ENCODE measurements around the gene NIPAL3.
"Not testable (repeated sequence)": the region's sequence is repeated elsewhere in the genome, so short reads cannot be mapped to it uniquely, and the experiment has no call there.

The NIPAL3 gene

DNA sequence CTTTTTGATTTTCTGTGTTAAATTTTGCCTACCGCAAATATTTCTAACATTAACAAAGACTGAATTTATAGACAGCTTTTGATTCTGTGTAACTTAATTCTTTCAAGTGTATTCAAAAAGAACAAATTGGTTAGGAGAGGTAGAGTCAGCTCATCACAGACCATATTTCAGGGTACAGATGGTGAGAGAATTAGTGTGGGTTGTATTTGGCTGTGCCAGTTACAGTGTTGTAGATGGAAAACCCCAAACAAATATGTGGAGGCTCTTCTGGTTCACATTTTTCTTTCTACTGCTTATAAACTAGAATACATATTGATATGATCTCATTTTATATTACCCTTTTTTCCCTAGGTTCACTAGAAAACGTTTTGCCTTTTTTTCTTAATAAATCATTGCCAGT, 98.1 kb downstream of the NIPAL3 start:
- Histone ChIP-seq H3K4me1 (ENCODE audit: control insufficient read depth in 1 of 2, insufficient read depth in 2 of 2, low read length in 2 of 2) (no peaks in the 10 kb centered on the region), H3K27ac (ENCODE audit: low read length) (no peak overlapping the region), H3K27me3 (ENCODE audit: low read depth, low read length) (no peaks in the 10 kb centered on the region), H3K9me3 (ENCODE audit: control insufficient read depth in 1 of 2, low read length in 2 of 2) (peaks cover 0 to 3% of the 10 kb centered on the region in 2 donors), H3K36me3 (ENCODE audit: control insufficient read depth in 1 of 2, insufficient read depth in 2 of 2, low read length in 2 of 2) (no peaks in the 10 kb centered on the region), H3K4me3 (ENCODE audit: low read depth in 1 of 2, low read length in 2 of 2) (no peak overlapping the region)

DNA sequence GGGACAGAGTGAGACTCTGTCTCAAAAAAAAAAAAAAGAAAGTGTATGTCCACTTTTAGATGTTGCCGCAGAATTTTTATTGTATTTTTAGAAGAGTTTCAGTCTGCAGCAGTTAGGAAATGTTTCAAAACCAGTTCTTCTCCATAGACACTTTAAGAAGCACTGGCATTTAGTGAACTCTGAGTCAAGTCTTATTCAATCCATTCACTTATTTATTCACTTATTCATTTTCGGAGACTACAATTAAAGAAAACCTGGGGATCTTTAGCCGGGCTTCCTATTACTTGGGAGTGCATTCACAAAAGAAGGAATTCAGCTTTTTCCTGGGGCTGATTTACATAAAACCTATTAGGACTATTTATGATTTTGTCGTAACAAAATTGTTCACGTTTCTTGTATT, 99.3 kb downstream of the NIPAL3 start:
- H3K4me1 ChIP-seq (ENCODE audit: control insufficient read depth in 1 of 2, insufficient read depth in 2 of 2, low read length in 2 of 2): no peaks in the 10 kb centered on the region
- no peak overlapping the region for H3K27ac ChIP-seq (ENCODE audit: low read length)
- H3K4me3 ChIP-seq (ENCODE audit: low read depth in 1 of 2, low read length in 2 of 2): no peak overlapping the region
- no peaks in the 10 kb centered on the region for H3K36me3 ChIP-seq (ENCODE audit: control insufficient read depth in 1 of 2, insufficient read depth in 2 of 2, low read length in 2 of 2)
- H3K27me3 ChIP-seq (ENCODE audit: low read depth, low read length): no peaks in the 10 kb centered on the region
- H3K9me3 ChIP-seq (ENCODE audit: control insufficient read depth in 1 of 2, low read length in 2 of 2): peaks cover 0 to 2% of the 10 kb centered on the region in 2 donors

- not testable (repeated sequence) for H3K27ac ChIP-seq (ENCODE audit: low read length); H3K36me3 ChIP-seq (ENCODE audit: control insufficient read depth in 1 of 2, insufficient read depth in 2 of 2, low read length in 2 of 2); H3K4me1 ChIP-seq (ENCODE audit: control insufficient read depth in 1 of 2, insufficient read depth in 2 of 2, low read length in 2 of 2); H3K4me3 ChIP-seq (ENCODE audit: low read depth in 1 of 2, low read length in 2 of 2); H3K27me3 ChIP-seq (ENCODE audit: low read depth, low read length); H3K9me3 ChIP-seq (ENCODE audit: control insufficient read depth in 1 of 2, low read length in 2 of 2)
Observed at GRCh38 chr1:24515671-24516209, 100.1 kb downstream of the NIPAL3 start.

DNA sequence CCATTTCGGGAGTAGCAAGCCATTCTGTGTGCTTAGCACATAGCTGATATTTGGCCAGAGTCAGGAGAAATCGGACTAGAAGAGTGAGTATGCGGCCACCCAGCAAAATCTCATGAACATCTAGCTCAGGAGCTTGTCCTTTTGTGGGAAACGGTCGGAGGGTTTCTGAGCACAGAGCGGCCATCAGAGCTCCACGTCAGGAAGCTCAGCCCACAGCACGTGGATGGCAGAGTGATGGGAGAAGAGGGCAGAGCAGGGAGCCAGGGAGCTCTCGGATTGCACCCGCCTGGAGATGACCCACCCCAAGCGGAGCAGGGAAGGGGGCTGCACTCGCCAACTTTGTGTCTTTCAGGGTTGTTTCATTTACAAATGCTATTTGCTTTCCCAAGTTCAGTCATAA, 100.9 kb downstream of the NIPAL3 start:
- Histone ChIP-seq H3K27ac (ENCODE audit: low read length) (no peak overlapping the region), H3K27me3 (ENCODE audit: low read depth, low read length) (no peaks in the 10 kb centered on the region), H3K4me3 (ENCODE audit: low read depth in 1 of 2, low read length in 2 of 2) (no peak overlapping the region), H3K4me1 (ENCODE audit: control insufficient read depth in 1 of 2, insufficient read depth in 2 of 2, low read length in 2 of 2) (no peaks in the 10 kb centered on the region), H3K9me3 (ENCODE audit: control insufficient read depth in 1 of 2, low read length in 2 of 2) (no peaks in the 10 kb centered on the region), H3K36me3 (ENCODE audit: control insufficient read depth in 1 of 2, insufficient read depth in 2 of 2, low read length in 2 of 2) (no peaks in the 10 kb centered on the region)

DNA sequence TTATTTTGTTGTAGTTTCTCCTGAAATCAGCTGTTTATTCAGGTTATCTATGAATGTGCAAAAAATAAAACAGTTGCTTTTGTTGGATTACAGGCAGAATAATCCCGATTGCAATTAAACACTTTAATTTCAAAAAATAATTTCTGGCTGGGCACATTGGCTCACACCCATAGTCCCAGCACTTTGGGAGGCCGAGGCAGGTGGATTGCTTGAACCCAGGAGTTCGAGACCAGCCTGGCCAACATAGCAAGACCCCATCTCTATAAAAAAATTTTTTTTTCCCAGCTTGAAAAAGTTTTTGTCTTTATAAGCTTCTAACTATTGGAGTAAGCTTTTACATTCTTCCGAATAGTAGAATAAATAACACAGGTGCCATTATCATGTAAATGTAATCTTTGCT, 102.3 kb downstream of the NIPAL3 start:
- Histone ChIP-seq H3K9me3 (ENCODE audit: control insufficient read depth in 1 of 2, low read length in 2 of 2) (no peaks in the 10 kb centered on the region), H3K4me1 (ENCODE audit: control insufficient read depth in 1 of 2, insufficient read depth in 2 of 2, low read length in 2 of 2) (no peaks in the 10 kb centered on the region), H3K36me3 (ENCODE audit: control insufficient read depth in 1 of 2, insufficient read depth in 2 of 2, low read length in 2 of 2) (no peaks in the 10 kb centered on the region), H3K27me3 (ENCODE audit: low read depth, low read length) (no peaks in the 10 kb centered on the region), H3K27ac (ENCODE audit: low read length) (no peak overlapping the region), H3K4me3 (ENCODE audit: low read depth in 1 of 2, low read length in 2 of 2) (no peak overlapping the region)

DNA sequence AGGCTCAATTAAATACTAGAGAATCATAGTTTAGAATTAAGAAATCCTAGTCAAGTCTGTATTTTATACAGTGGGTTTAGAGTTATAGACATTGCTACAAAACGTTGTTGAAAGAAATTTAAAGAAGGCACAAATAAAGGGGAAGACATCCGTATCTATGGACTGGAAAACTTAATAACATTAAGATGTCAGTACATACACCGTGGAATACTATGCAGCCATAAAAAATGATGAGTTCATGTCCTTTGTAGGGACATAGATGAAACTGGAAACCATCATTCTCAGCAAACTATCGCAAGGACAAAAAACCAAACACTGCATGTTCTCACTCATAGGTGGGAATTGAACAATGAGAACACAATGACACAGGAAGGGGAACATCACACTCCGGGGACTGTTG, 104.7 kb downstream of the NIPAL3 start:
- H3K9me3 ChIP-seq (ENCODE audit: control insufficient read depth in 1 of 2, low read length in 2 of 2); H3K27me3 ChIP-seq (ENCODE audit: low read depth, low read length): not testable (repeated sequence)

More for the DNA sequence above, 104.7 kb downstream of the NIPAL3 start:
- not testable (repeated sequence) for H3K27ac ChIP-seq (ENCODE audit: low read length); H3K4me1 ChIP-seq (ENCODE audit: control insufficient read depth in 1 of 2, insufficient read depth in 2 of 2, low read length in 2 of 2); H3K4me3 ChIP-seq (ENCODE audit: low read depth in 1 of 2, low read length in 2 of 2); H3K36me3 ChIP-seq (ENCODE audit: control insufficient read depth in 1 of 2, insufficient read depth in 2 of 2, low read length in 2 of 2)
